ENCODE measurements around the gene BTBD7. TPM values are rescaled to one million over a fixed set of nuclear protein-coding genes. Genes with fewer than 3 reads are reported as not detected.

The BTBD7 gene
- total and polyA plus RNA-seq, 2 experiments from 2014 or later, result 24.4 to 32.8 TPM

GRCh38 chr14:93302688-93303581 lies 29.9 kb downstream of the BTBD7 start:
- Histone ChIP-seq H3F3A (replicated peaks; ENCODE audit: low read depth) (no peaks in the 10 kb centered on the region), H3K79me2 (replicated peaks; ENCODE audit: insufficient read depth) (peaks cover 95% of the 10 kb centered on the region), H3K4me1 (ENCODE audit: insufficient read depth) (peaks cover 47% of the 10 kb centered on the region), H3K27ac (ENCODE audit: low read depth) (peak overlapping the region; percentile 80; the same call in 1 of the 2 replicates), H3K4me3 (no peak overlapping the region), H2AFZ (no peak overlapping the region), H3K4me2 (no peak overlapping the region), H3K27me3 (ENCODE audit: insufficient read depth) (no peaks in the 10 kb centered on the region), H4K20me1 (replicated peaks; ENCODE audit: insufficient read depth) (peaks cover 14% of the 10 kb centered on the region), H3K9me2 (ENCODE audit: insufficient read depth) (no peaks in the 10 kb centered on the region), H3K36me3 (ENCODE audit: insufficient read depth) (no peaks in the 10 kb centered on the region)
- DNase-seq (ENCODE audit: low spot score), result no peak
- H3K36me3 Mint-ChIP-seq (ENCODE audit: low read depth), result no peaks in the 10 kb centered on the region
- H3K27ac Mint-ChIP-seq, result no peak overlapping the region
- ATAC-seq, result peak; percentile 32
- H3K9me3 Mint-ChIP-seq, result no peaks in the 10 kb centered on the region
- no peak for TF ChIP-seq NANOG (IDR thresholded peaks at IDR 0.05; ENCODE audit: borderline replicate concordance)
- no peak for TF ChIP-seq STAT1 (IDR thresholded peaks at IDR 0.05; ENCODE audit: unreplicated experiment)
- TF ChIP-seq, protein P1, sequence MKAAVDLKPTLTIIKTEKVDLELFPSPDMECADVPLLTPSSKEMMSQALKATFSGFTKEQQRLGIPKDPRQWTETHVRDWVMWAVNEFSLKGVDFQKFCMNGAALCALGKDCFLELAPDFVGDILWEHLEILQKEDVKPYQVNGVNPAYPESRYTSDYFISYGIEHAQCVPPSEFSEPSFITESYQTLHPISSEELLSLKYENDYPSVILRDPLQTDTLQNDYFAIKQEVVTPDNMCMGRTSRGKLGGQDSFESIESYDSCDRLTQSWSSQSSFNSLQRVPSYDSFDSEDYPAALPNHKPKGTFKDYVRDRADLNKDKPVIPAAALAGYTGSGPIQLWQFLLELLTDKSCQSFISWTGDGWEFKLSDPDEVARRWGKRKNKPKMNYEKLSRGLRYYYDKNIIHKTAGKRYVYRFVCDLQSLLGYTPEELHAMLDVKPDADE (IDR thresholded peaks at IDR 0.05), result no peak
- TF ChIP-seq POLR2AphosphoS5 (IDR thresholded peaks at IDR 0.05; ENCODE audit: low read depth), result no peak
- no peak for TF ChIP-seq EZH2 (IDR thresholded peaks at IDR 0.05; ENCODE audit: low read depth, unreplicated experiment)
- TF ChIP-seq CREB1 (CRISPR knock-in tag; IDR thresholded peaks at IDR 0.05; ENCODE audit: low read depth), result no peak
- no peak for TF ChIP-seq JUNB (IDR thresholded peaks at IDR 0.05; ENCODE audit: unreplicated experiment)
- TF ChIP-seq, protein P2, sequence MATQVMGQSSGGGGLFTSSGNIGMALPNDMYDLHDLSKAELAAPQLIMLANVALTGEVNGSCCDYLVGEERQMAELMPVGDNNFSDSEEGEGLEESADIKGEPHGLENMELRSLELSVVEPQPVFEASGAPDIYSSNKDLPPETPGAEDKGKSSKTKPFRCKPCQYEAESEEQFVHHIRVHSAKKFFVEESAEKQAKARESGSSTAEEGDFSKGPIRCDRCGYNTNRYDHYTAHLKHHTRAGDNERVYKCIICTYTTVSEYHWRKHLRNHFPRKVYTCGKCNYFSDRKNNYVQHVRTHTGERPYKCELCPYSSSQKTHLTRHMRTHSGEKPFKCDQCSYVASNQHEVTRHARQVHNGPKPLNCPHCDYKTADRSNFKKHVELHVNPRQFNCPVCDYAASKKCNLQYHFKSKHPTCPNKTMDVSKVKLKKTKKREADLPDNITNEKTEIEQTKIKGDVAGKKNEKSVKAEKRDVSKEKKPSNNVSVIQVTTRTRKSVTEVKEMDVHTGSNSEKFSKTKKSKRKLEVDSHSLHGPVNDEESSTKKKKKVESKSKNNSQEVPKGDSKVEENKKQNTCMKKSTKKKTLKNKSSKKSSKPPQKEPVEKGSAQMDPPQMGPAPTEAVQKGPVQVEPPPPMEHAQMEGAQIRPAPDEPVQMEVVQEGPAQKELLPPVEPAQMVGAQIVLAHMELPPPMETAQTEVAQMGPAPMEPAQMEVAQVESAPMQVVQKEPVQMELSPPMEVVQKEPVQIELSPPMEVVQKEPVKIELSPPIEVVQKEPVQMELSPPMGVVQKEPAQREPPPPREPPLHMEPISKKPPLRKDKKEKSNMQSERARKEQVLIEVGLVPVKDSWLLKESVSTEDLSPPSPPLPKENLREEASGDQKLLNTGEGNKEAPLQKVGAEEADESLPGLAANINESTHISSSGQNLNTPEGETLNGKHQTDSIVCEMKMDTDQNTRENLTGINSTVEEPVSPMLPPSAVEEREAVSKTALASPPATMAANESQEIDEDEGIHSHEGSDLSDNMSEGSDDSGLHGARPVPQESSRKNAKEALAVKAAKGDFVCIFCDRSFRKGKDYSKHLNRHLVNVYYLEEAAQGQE (IDR thresholded peaks at IDR 0.05; ENCODE audit: unreplicated experiment), result no peak
- TF ChIP-seq ZNF331 (CRISPR knock-in tag; IDR thresholded peaks at IDR 0.05; ENCODE audit: low read depth), result no peak
- TF ChIP-seq ZNF114 (CRISPR knock-in tag; IDR thresholded peaks at IDR 0.05), result no peak
- peaks cover 9% of the 10 kb centered on the region for H3K27me3 Mint-ChIP-seq (ENCODE audit: insufficient read depth, low read depth, poor library complexity)
- peaks cover 50% of the 10 kb centered on the region for H3K4me1 Mint-ChIP-seq
- H3K4me3 Mint-ChIP-seq, result no peak overlapping the region

All from GM23338 (cell line).